ENCODE results near the gene COX7A2L.

GRCh38 chr2:42333579-42333978 is 27.4 kb downstream of the COX7A2L start:
- TF ChIP-seq ATF4 (CRISPR knock-in tag; IDR thresholded peaks at IDR 0.05) (no peak), JUN (IDR thresholded peaks at IDR 0.05; ENCODE audit: borderline replicate concordance, low read depth, low read length) (no peak), JUN (CRISPR knock-in tag; IDR thresholded peaks at IDR 0.05; ENCODE audit: borderline replicate concordance) (no peak), ZNF644 (tag; IDR thresholded peaks at IDR 0.05; ENCODE audit: low read depth) (no peak), FOXJ3 (CRISPR knock-in tag; IDR thresholded peaks at IDR 0.05) (no peak), NFYB (IDR thresholded peaks at IDR 0.05; ENCODE audit: extremely low read depth, insufficient read length) (no peak), POLR2AphosphoS5 (IDR thresholded peaks at IDR 0.05; ENCODE audit: control insufficient read depth, insufficient read depth, low read depth, low read length) (no peak), MAZ (CRISPR knock-in tag; conservative IDR thresholded peaks at IDR 0.05 in 1 of 2, IDR thresholded peaks at IDR 0.05 in 1 of 2) (no peak), TARDBP (IDR thresholded peaks at IDR 0.05) (no peak), BHLHE40 (IDR thresholded peaks at IDR 0.05; ENCODE audit: low read length) (no peak), CTCF (IDR thresholded peaks at IDR 0.05 in 2 of 3, conservative IDR thresholded peaks at IDR 0.05 in 1 of 3; ENCODE audit: insufficient read depth in 2 of 3, low read depth in 1 of 3, low read length in 3 of 3) (no peak), MYC (IDR thresholded peaks at IDR 0.05; ENCODE audit: low read depth, low read length) (no peak), MYC (CRISPR knock-in tag; IDR thresholded peaks at IDR 0.05; ENCODE audit: borderline replicate concordance, low read depth) (no peak)
- TF ChIP-seq, protein P1, sequence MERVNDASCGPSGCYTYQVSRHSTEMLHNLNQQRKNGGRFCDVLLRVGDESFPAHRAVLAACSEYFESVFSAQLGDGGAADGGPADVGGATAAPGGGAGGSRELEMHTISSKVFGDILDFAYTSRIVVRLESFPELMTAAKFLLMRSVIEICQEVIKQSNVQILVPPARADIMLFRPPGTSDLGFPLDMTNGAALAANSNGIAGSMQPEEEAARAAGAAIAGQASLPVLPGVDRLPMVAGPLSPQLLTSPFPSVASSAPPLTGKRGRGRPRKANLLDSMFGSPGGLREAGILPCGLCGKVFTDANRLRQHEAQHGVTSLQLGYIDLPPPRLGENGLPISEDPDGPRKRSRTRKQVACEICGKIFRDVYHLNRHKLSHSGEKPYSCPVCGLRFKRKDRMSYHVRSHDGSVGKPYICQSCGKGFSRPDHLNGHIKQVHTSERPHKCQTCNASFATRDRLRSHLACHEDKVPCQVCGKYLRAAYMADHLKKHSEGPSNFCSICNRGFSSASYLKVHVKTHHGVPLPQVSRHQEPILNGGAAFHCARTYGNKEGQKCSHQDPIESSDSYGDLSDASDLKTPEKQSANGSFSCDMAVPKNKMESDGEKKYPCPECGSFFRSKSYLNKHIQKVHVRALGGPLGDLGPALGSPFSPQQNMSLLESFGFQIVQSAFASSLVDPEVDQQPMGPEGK (CRISPR knock-in tag; IDR thresholded peaks at IDR 0.05; ENCODE audit: borderline replicate concordance), result no peak
- TF ChIP-seq, protein P2, sequence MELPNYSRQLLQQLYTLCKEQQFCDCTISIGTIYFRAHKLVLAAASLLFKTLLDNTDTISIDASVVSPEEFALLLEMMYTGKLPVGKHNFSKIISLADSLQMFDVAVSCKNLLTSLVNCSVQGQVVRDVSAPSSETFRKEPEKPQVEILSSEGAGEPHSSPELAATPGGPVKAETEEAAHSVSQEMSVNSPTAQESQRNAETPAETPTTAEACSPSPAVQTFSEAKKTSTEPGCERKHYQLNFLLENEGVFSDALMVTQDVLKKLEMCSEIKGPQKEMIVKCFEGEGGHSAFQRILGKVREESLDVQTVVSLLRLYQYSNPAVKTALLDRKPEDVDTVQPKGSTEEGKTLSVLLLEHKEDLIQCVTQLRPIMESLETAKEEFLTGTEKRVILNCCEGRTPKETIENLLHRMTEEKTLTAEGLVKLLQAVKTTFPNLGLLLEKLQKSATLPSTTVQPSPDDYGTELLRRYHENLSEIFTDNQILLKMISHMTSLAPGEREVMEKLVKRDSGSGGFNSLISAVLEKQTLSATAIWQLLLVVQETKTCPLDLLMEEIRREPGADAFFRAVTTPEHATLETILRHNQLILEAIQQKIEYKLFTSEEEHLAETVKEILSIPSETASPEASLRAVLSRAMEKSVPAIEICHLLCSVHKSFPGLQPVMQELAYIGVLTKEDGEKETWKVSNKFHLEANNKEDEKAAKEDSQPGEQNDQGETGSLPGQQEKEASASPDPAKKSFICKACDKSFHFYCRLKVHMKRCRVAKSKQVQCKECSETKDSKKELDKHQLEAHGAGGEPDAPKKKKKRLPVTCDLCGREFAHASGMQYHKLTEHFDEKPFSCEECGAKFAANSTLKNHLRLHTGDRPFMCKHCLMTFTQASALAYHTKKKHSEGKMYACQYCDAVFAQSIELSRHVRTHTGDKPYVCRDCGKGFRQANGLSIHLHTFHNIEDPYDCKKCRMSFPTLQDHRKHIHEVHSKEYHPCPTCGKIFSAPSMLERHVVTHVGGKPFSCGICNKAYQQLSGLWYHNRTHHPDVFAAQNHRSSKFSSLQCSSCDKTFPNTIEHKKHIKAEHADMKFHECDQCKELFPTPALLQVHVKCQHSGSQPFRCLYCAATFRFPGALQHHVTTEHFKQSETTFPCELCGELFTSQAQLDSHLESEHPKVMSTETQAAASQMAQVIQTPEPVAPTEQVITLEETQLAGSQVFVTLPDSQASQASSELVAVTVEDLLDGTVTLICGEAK (IDR thresholded peaks at IDR 0.05), result no peak
- TF ChIP-seq, protein P2 (CRISPR knock-in tag; IDR thresholded peaks at IDR 0.05), result no peak
- TF ChIP-seq, protein P3, sequence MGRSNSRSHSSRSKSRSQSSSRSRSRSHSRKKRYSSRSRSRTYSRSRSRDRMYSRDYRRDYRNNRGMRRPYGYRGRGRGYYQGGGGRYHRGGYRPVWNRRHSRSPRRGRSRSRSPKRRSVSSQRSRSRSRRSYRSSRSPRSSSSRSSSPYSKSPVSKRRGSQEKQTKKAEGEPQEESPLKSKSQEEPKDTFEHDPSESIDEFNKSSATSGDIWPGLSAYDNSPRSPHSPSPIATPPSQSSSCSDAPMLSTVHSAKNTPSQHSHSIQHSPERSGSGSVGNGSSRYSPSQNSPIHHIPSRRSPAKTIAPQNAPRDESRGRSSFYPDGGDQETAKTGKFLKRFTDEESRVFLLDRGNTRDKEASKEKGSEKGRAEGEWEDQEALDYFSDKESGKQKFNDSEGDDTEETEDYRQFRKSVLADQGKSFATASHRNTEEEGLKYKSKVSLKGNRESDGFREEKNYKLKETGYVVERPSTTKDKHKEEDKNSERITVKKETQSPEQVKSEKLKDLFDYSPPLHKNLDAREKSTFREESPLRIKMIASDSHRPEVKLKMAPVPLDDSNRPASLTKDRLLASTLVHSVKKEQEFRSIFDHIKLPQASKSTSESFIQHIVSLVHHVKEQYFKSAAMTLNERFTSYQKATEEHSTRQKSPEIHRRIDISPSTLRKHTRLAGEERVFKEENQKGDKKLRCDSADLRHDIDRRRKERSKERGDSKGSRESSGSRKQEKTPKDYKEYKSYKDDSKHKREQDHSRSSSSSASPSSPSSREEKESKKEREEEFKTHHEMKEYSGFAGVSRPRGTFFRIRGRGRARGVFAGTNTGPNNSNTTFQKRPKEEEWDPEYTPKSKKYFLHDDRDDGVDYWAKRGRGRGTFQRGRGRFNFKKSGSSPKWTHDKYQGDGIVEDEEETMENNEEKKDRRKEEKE (IDR thresholded peaks at IDR 0.05; ENCODE audit: borderline replicate concordance in 1 of 2, control insufficient read depth in 1 of 2, low read depth in 2 of 2, low read length in 1 of 2), result no peak
